ENCODE data around the gene SMAD9.

DNA sequence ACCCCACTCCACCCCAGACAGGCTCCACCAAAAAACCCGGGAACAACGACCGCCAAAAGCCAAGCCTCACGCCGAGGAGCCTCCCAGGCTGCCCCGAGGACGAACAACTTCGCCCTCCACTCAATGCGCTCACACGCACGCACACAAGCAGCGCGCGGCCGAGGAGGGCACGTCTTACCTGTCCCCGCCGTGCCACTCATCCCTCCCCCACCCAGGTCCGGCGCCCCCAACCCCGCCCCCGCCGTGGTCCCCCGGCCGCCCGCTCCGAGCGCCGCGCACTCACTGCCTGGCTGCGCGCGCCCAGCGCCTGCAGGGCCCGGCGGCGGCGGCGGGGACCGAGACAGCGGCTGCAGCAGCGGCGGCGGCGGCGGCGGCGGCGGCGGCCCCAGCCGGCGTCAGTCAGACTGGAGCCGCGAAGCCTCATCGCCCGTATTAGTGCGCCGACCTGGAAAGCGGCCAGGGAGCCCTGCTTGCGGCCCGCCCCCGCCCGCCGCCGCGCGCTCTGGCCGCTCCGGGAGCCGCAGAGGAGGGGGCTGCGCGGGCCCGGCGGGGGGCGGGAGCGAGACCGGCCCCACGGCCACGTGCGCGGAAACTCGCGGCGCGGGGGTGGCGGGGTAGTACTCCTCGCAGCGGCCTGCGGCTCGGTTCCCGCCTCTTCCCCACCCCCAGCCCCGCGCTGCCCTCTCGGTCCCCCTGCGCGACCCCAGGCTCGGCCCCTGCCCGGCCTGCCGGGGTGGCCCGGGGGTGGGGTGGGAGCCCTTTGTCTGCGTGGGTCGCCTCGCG lies at the start of gene SMAD9:
- TF ChIP-seq, protein P1, sequence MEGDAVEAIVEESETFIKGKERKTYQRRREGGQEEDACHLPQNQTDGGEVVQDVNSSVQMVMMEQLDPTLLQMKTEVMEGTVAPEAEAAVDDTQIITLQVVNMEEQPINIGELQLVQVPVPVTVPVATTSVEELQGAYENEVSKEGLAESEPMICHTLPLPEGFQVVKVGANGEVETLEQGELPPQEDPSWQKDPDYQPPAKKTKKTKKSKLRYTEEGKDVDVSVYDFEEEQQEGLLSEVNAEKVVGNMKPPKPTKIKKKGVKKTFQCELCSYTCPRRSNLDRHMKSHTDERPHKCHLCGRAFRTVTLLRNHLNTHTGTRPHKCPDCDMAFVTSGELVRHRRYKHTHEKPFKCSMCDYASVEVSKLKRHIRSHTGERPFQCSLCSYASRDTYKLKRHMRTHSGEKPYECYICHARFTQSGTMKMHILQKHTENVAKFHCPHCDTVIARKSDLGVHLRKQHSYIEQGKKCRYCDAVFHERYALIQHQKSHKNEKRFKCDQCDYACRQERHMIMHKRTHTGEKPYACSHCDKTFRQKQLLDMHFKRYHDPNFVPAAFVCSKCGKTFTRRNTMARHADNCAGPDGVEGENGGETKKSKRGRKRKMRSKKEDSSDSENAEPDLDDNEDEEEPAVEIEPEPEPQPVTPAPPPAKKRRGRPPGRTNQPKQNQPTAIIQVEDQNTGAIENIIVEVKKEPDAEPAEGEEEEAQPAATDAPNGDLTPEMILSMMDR (conservative IDR thresholded peaks at IDR 0.05 in 1 of 2, IDR thresholded peaks at IDR 0.05 in 1 of 2; ENCODE audit: low read depth in 1 of 2, low read length in 2 of 2) = no peak
- no peak for TF ChIP-seq EZH2 (IDR thresholded peaks at IDR 0.05; ENCODE audit: low read length, missing control alignments)
